DND-41 (cell line): ENCODE measurements around the gene SENP6.

Experiments used
- EZH2 ChIP-seq: IDR thresholded peaks from 3 replicates; pipeline ENCODE4 v1.6.1; 2012; ENCODE audit warnings: borderline replicate concordance, low read depth, mild to moderate bottlenecking, moderate library complexity, low read length, inconsistent platforms; ENCODE audit not compliant: severe bottlenecking
- TF ChIP-seq, protein P1 (sequence below): IDR thresholded peaks from 2 replicates; pipeline ENCODE4 v1.5.1; 2012; ENCODE audit warnings: borderline replicate concordance, low read length, moderate library complexity, mild to moderate bottlenecking; ENCODE audit not compliant: poor library complexity, severe bottlenecking; ENCODE audit errors: extremely low read depth

GRCh38 chr6:75758061-75758460, 156.4 kb downstream of the SENP6 start:
- TF ChIP-seq, protein P1, sequence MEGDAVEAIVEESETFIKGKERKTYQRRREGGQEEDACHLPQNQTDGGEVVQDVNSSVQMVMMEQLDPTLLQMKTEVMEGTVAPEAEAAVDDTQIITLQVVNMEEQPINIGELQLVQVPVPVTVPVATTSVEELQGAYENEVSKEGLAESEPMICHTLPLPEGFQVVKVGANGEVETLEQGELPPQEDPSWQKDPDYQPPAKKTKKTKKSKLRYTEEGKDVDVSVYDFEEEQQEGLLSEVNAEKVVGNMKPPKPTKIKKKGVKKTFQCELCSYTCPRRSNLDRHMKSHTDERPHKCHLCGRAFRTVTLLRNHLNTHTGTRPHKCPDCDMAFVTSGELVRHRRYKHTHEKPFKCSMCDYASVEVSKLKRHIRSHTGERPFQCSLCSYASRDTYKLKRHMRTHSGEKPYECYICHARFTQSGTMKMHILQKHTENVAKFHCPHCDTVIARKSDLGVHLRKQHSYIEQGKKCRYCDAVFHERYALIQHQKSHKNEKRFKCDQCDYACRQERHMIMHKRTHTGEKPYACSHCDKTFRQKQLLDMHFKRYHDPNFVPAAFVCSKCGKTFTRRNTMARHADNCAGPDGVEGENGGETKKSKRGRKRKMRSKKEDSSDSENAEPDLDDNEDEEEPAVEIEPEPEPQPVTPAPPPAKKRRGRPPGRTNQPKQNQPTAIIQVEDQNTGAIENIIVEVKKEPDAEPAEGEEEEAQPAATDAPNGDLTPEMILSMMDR, result no peak
- TF ChIP-seq EZH2, result no peak
